VCaP (cell line): ENCODE data around the gene RALGAPA1.

ENCODE experiments used
- H3K27ac ChIP-seq: fragments of 450-650 bp; 2 replicates; pipeline ENCODE4 v1.5.1; 2017
- CTCF ChIP-seq: fragments of 450-650 bp; conservative IDR thresholded peaks from 2 replicates; pipeline ENCODE4 v1.5.1; 2017; ENCODE audit warnings: mild to moderate bottlenecking, moderate library complexity

Gene RALGAPA1

DNA sequence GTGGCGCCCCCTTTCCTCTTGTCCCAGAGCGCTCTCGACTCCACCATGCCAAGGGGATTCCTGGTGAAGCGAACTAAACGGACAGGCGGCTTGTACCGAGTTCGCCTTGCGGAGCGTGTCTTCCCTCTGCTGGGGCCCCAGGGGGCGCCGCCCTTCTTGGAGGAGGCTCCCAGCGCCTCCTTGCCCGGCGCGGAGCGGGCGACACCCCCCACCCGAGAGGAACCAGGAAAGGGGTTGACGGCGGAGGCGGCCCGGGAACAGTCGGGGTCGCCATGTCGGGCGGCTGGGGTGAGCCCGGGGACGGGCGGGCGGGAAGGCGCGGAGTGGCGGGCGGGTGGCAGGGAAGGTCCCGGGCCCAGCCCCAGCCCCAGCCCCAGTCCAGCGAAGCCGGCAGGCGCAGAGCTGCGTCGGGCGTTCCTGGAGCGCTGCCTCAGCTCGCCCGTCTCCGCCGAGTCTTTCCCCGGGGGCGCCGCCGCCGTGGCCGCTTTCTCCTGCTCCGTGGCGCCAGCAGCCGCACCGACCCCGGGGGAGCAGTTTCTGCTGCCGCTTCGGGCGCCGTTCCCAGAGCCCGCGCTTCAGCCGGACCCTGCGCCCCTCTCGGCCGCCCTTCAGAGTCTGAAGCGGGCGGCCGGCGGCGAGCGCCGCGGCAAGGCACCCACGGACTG is 274.8 kb downstream of the RALGAPA1 start:
- peak overlapping the region; percentile 84 for H3K27ac ChIP-seq

GRCh38 chr14:35533357-35534207 is 275.5 kb downstream of the RALGAPA1 start, which contains the start of gene INSM2:
Gene INSM2 (plus strand): TSS chr14:35534164. CDS start chr14:35534253, 89 bp downstream.
- H3K27ac ChIP-seq: peak within 1 kb of the TSS; percentile 84
- no peak for TF ChIP-seq CTCF

More for the DNA sequence above, 274.8 kb downstream of the RALGAPA1 start:
- peak; percentile 62 for TF ChIP-seq CTCF

- H3K27ac ChIP-seq: peak overlapping the region; percentile 84
- TF ChIP-seq CTCF: no peak
Observed at GRCh38 chr14:35532783-35533356, 276.2 kb downstream of the RALGAPA1 start.

GRCh38 chr14:35531960-35532747 is 276.9 kb downstream of the RALGAPA1 start:
- TF ChIP-seq CTCF: no peak
- H3K27ac ChIP-seq: peak overlapping the region; percentile 84

GRCh38 chr14:35526962-35527361 is 282.1 kb downstream of the RALGAPA1 start:
- H3K27ac ChIP-seq: peak overlapping the region; percentile 69
- TF ChIP-seq CTCF: no peak

DNA sequence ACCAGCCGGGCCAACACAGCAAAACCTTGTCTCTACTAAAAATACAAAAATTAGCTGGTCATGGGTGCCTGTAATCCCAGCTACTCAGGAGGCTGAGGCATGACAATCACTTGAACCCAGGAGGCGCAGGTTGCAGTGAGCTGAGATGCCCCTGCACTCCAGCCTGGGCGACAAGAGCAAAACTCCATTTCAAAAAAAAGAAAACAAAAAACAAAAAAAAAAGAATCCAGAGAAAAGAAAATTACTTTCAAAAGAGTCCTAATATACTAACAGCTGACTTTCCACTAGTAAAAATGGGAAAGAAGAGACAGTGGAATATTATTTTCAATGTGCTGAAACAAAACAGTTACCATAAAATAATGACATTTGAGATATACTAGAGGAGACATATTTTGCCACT is 283.4 kb downstream of the RALGAPA1 start:
- TF ChIP-seq CTCF: no peak
- H3K27ac ChIP-seq: peak overlapping the region; percentile 69
